Aorta (tissue), 5 donors: Measurements from ENCODE around the gene SPOCK3. TPM values are rescaled to one million over a fixed set of nuclear protein-coding genes. Genes with fewer than 3 reads are reported as not detected.

ENCODE experiments used
- ATAC-seq: fragments of 200-7000 bp; cut with Tn5 transposase; one replicate; pipeline ENCODE4 v1.9.1; 2022; ENCODE audit warnings: moderate library complexity; ENCODE audit not compliant: low FRiP score
- DNase-seq, 2 donors: peaks; one replicate each; pipeline ENCODE4 v3.0.0-alpha.2; 2020
- H3K27ac ChIP-seq, 2 donors: one replicate each; pipeline ENCODE4 v1.5.1; 2013; ENCODE audit warnings: low read length in 2 of 2, mild to moderate bottlenecking in 2 of 2, moderate library complexity in 2 of 2, control low read depth in 1 of 2, inconsistent platforms in 1 of 2, low read depth in 1 of 2
- H3K27me3 ChIP-seq, 2 donors: one replicate each; pipeline ENCODE4 v1.6.1; 2013; ENCODE audit warnings: control low read depth in 1 of 2, low read length in 1 of 2, mild to moderate bottlenecking in 1 of 2, moderate library complexity in 1 of 2; ENCODE audit not compliant: insufficient read depth in 2 of 2, control insufficient read depth in 1 of 2
- H3K36me3 ChIP-seq, 2 donors: one replicate each; pipeline ENCODE4 v1.6.1; 2013; ENCODE audit warnings: control low read depth in 1 of 2, low read length in 1 of 2, mild to moderate bottlenecking in 1 of 2; ENCODE audit not compliant: insufficient read depth in 2 of 2, control insufficient read depth in 1 of 2
- H3K4me1 ChIP-seq, 2 donors: one replicate each; pipeline ENCODE4 v1.6.1; 2013; ENCODE audit warnings: low read length in 2 of 2, control low read depth in 1 of 2, mild to moderate bottlenecking in 1 of 2, moderate library complexity in 1 of 2; ENCODE audit not compliant: insufficient read depth in 2 of 2, control insufficient read depth in 1 of 2
- H3K4me3 ChIP-seq, 2 donors: one replicate each; pipeline ENCODE4 v1.5.1; 2013; ENCODE audit warnings: low read length in 2 of 2, control low read depth in 1 of 2, mild to moderate bottlenecking in 1 of 2
- H3K9me3 ChIP-seq: one replicate; pipeline ENCODE4 v1.6.1; 2013; ENCODE audit warnings: mild to moderate bottlenecking, low read length; ENCODE audit not compliant: control insufficient read depth
- WGBS, 2 donors: extraction: QIAGEN DNeasy Blood & Tissue Kit; methylation state at CpG; one replicate each; pipeline ENCODE4 v1.1.7; 2013; 5-methylcytosine and 5-hydroxymethylcytosine counted together
- intact Hi-C, 2 donors: fragments of 100-400 bp; cut with DNase I; formaldehyde crosslinking; loops; one replicate each; pipeline versions ENCODE4 v1.14.2 to v1.15.0; 2022
- polyA plus RNA-seq, 2 donors: library from polyadenylated mRNA; stranded (reverse); fragments of 200-250 nt; gene quantifications; one replicate each; pipeline ENCODE4 v1.2.3, GENCODE V29; 2013
- total RNA-seq, 2 donors: library from RNA; stranded (reverse); fragmentation: NEBNext Ultra II Directional; extraction: Animal tissue kit (Norgen Biotek cat#: 25700); gene quantifications; one replicate each; pipeline ENCODE4 v1.2.1, GENCODE V29; 2021
- donor health status: healthy with polysubstance abuse.
- donor health status: Bipolar disorder and iron deficiency.
- donor health status: DM: no; HTN: no; CAD: no.
- donor health status: DM: no; HTN: no; CAD: no.
- donor health status: DM: yes; HTN: yes; CAD: no.

SPOCK3 gene
- total and polyA plus RNA-seq, 4 donors: not detected

DNA sequence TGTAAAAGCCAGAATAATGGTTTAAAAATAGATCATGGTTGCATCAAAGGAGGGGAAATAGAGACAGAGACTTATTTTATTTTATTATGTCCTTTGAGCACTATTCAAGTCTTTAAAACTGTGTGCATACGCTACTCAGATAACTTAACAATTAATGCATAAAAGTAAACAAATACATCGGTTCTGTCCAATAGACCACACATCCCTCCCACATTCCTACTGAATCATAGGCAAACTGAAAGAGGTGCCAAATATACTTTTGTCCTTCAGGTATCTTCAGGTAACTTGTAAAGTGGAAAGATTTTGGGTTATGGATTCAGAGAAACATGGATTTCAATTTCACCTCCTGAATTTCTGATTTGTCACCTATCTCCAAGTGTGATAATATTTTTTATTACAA lies 91.3 kb downstream of the SPOCK3 start:
- Histone ChIP-seq H3K36me3 (no peaks in the 10 kb centered on the region), H3K27ac (no peak overlapping the region), H3K4me1 (no peaks in the 10 kb centered on the region), H3K9me3 (no peaks in the 10 kb centered on the region), H3K4me3 (no peak overlapping the region), H3K27me3 (no peaks in the 10 kb centered on the region)
- ATAC-seq: no peak
- DNase-seq: no peak
- 78 to 92% methylated on average over 2 of the region's 2 CpGs for WGBS, 2 donors
- intact Hi-C loops: no loop called here

DNA sequence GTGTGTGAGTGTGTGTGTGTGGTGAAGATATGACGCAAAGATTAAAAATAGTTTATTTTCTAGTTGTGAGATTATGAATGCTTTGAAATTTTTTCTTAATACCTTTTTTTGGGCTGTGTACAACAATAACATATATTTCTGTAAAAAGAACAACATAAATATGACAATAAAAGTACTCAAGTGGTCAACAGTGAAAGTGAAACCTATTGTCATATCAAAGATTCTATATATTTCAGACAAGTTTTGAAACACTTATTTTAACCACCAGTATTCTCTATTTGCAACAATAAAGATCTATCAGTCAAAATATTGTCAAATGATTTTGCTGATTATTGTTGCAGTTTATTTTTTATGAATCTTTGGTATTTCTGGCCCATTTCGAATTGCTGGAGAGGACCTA lies 98.0 kb downstream of the SPOCK3 start:
- intact Hi-C loops: no loop called here
- no peak for ATAC-seq
- WGBS, 2 donors: 70 to 77% methylated on average over 2 of the region's 2 CpGs

DNA sequence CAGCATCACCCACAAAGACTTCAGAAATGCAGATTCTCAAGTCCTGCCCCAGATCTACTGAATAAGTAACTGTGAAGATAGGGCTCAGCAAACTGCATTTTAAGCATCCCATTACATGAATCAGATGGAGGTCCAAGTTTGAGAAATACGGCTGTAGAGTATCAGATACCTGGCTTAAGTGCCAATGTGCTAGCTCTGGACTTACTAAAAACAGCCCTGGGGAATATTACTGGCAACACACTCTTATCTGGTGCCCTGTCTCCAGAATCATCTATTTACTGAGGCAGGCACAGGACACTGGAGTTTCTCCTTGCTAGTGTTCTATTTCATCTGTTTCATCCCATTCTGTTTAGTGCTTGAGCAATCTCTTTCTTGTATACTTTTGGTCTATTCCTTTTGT lies 105.1 kb downstream of the SPOCK3 start:
- Histone ChIP-seq H3K9me3 (no peaks in the 10 kb centered on the region), H3K36me3 (no peaks in the 10 kb centered on the region), H3K4me3 (no peak overlapping the region), H3K4me1 (no peaks in the 10 kb centered on the region), H3K27ac (no peak overlapping the region), H3K27me3 (no peaks in the 10 kb centered on the region)
- ATAC-seq (no peak), DNase-seq (no peak)
- WGBS, 2 donors: 55 to 58% methylated on average over 1 of the region's 1 CpG
- intact Hi-C loops: no loop called here

More for the DNA sequence above, 98.0 kb downstream of the SPOCK3 start:
- Histone ChIP-seq H3K27ac (no peak overlapping the region), H3K4me1 (no peaks in the 10 kb centered on the region), H3K27me3 (no peaks in the 10 kb centered on the region), H3K4me3 (no peak overlapping the region), H3K36me3 (no peaks in the 10 kb centered on the region), H3K9me3 (no peaks in the 10 kb centered on the region)
- no peak for DNase-seq

DNA sequence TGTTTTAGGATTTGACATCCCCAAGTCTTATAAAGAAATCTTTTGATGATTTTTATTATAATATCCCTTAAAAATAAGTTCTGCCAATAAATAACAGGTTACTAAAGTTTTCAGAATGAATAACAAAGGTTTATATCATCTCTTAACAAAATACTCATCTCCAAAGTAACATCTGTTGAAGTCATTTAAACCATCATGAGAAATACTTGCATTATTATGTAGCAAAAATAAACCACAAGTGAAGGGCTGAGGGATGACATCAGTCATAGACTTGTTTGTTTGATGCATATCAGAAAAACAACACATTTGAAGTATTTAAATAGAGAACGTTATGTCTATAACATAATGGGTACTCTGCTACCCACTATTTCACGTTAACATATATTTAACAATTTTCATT lies 114.9 kb downstream of the SPOCK3 start:
- ATAC-seq (no peak), DNase-seq (no peak)
- Histone ChIP-seq H3K9me3 (no peaks in the 10 kb centered on the region), H3K4me3 (no peak overlapping the region), H3K27ac (no peak overlapping the region), H3K27me3 (no peaks in the 10 kb centered on the region), H3K4me1 (no peaks in the 10 kb centered on the region), H3K36me3 (no peaks in the 10 kb centered on the region)
- intact Hi-C loops: no loop called here
- WGBS, 2 donors: 59 to 66% methylated on average over 2 of the region's 2 CpGs

DNA sequence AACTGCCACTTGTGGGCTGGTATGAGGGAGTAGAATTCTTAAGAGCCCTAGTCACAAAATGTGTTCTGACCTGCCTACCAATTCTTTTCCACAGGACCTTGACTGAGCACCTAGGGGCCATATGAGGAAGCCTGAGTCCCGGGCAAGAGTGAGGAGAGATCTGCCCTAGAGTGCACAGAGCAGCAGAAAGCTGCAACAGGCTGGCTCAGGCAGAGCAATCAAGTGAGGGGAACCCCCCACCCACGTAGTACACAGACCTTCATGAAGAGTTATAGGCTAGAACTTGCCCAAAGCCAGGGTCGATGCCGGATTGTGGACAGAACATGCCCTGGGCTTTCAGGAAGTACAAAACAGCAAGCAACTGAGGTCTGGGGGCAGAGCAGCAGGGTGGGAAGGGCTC lies 117.0 kb downstream of the SPOCK3 start:
- WGBS, 2 donors: 58 to 70% methylated on average over 4 of the region's 4 CpGs
- Histone ChIP-seq H3K36me3 (no peaks in the 10 kb centered on the region), H3K27ac (no peak overlapping the region), H3K9me3 (no peaks in the 10 kb centered on the region), H3K4me1 (no peaks in the 10 kb centered on the region), H3K27me3 (peaks cover 0 to 1% of the 10 kb centered on the region in 2 donors), H3K4me3 (no peak overlapping the region)
- intact Hi-C loops: no loop called here
- DNase-seq: peak in 1 of 2 donors; percentile 17
- ATAC-seq: no peak

DNA sequence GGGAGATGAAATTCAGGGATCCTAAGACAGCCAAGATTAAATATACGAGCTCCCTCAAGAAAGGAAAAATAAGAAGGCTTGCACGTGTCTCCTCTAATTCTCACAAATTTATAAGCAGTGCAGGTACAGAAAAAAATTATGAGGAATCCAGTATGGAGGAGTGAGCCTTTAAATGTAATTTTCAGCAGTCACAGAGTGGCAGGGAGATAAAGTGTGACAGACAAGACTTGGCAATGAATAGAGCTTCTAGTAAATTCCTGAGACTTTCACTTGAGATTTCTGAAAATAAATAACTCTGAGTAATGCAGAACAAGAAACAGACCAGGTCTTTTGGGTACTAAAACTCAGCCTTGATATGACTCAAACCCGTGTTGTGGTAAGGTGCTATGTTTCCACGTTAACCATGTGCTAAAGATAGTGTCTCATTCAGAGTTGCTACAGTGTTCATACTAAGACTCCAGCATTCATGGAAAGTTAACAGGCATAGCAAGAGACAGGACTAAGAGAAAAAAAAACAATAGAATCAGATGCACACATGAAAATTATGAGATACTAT lies 119.8 kb downstream of the SPOCK3 start:
- H3K4me3 ChIP-seq: no peak overlapping the region
- peaks cover 0 to 1% of the 10 kb centered on the region in 2 donors for H3K27me3 ChIP-seq
- ATAC-seq: no peak
- H3K27ac ChIP-seq: no peak overlapping the region
- DNase-seq: no peak
- no peaks in the 10 kb centered on the region for H3K4me1 ChIP-seq
- H3K9me3 ChIP-seq: no peaks in the 10 kb centered on the region
- 14 to 15% methylated on average over 4 of the region's 4 CpGs for WGBS, 2 donors
- no peaks in the 10 kb centered on the region for H3K36me3 ChIP-seq
- intact Hi-C loops: no loop called here

DNA sequence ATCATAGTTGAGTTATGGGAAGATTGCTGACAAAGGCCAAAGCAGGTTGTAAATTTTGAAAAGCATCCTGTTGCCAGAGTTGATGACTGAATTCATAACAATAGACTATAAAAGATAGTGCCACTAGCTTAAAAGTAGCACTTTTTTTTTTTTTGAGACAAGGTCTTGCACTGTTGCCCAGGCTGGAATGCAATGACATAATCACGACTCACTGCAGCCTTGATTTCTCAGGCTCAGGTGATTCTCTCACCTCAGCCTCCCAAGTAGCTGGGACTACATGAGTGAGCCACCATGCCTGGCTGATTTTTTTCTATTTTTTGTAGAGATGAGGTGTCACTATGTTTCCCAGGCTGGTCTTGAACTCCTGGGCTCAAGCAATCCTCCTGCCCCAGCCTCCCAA lies 122.7 kb downstream of the SPOCK3 start:
- Histone ChIP-seq H3K4me3 (no peak overlapping the region), H3K36me3 (no peaks in the 10 kb centered on the region), H3K9me3 (no peaks in the 10 kb centered on the region), H3K4me1 (no peaks in the 10 kb centered on the region), H3K27me3 (peaks cover 0 to 1% of the 10 kb centered on the region in 2 donors), H3K27ac (no peak overlapping the region)
- intact Hi-C loops: no loop called here
- WGBS, 2 donors: 65 to 68% methylated on average over 1 of the region's 1 CpG
- ATAC-seq (no peak), DNase-seq (no peak)

DNA sequence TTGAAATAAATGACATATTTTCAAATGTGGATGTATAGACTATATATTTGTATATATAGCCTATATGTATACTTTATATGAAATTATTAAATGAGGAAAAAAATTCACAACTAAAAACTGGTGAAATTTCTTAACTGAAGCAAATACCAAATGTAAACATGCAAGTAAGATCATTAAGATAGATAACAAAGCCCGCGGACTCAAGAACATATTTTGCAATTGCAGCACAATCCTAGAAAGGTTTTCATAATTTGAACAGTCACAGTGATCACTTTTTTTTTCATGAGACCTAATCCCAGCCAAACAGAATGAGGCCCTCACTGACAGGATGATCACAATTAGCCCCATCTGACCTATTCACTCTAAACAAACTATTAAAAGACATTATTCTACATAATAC lies 123.2 kb downstream of the SPOCK3 start:
- ATAC-seq (no peak), DNase-seq (no peak)
- Histone ChIP-seq H3K27me3 (peaks cover 0 to 1% of the 10 kb centered on the region in 2 donors), H3K27ac (no peak overlapping the region), H3K4me3 (no peak overlapping the region), H3K36me3 (no peaks in the 10 kb centered on the region), H3K9me3 (no peaks in the 10 kb centered on the region), H3K4me1 (no peaks in the 10 kb centered on the region)
- intact Hi-C loops: no loop called here
- 73 to 84% methylated on average over 2 of the region's 2 CpGs for WGBS, 2 donors

DNA sequence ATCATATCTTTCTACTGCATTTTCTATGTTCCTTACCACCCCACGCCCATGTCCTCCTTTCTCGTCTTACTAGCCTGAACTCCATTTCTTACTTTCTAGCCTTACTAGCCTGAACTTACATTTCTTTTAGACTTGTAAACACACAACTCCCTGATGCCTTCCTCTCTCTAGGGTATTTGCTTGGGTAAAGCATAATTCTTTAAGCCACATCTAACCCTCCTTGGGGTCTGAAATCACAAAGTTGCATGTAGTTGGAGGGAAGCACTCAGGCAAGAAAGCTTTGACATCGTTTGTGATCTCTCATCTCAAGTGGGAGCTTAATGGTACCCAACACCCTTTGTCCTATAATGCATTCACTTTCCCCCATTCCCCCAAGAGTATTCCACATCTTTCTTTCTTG lies 124.4 kb downstream of the SPOCK3 start:
- no peak for ATAC-seq
- H3K27me3 ChIP-seq: peaks cover 0 to 1% of the 10 kb centered on the region in 2 donors
- no peaks in the 10 kb centered on the region for H3K36me3 ChIP-seq
- no peak for DNase-seq
- intact Hi-C loops: no loop called here
- no peak overlapping the region for H3K27ac ChIP-seq
- H3K4me3 ChIP-seq: no peak overlapping the region
- H3K9me3 ChIP-seq: no peaks in the 10 kb centered on the region
- 77 to 84% methylated on average over 3 of the region's 3 CpGs for WGBS, 2 donors
- no peaks in the 10 kb centered on the region for H3K4me1 ChIP-seq
